GM15510 (cell line): ENCODE data around the gene CCSER1.

Source experiments
- POLR2A ChIP-seq: IDR thresholded peaks from 3 replicates; pipeline ENCODE4 v1.6.1; 2011; ENCODE audit warnings: borderline replicate concordance; ENCODE audit not compliant: insufficient read length; ENCODE audit errors: extremely low read depth

The CCSER1 gene

DNA sequence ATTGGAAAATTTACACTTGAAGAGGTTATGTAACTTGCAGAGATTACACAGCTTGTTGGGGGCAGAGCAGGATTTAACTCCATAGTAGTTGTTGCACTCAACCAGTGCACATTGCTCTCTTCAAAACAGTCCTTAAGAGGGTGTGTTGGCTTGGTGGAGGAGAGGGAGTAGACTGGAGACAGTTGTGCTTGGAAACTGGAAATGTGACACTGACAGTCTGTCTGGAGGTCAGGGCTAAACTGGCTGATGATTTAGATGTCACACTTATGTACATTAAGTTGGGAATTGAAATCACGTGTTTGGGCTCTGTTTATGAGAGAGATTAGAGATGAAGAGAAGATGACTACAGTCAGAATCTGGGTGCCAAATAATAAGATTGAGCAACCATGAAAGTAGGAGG is 32.9 kb downstream of the CCSER1 start:
- TF ChIP-seq POLR2A = no peak

DNA sequence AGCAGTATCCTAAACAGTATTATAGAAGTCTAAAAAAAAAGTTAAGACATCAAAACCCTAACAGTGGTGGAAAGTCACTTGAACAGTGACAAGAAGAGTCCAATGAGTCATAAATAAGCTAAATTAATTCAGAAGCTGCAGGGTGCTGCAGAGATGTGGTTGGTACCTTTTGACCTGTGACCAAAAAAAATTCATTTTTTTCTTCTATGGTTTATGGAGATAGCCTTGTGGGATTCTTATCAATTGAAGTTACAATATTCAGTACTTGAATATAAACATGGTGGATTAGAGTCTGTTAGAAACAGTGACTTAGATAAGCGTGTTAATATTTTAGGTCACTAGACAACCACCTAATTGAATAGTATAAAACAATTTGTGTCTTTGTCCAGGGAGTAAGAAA is 35.4 kb downstream of the CCSER1 start:
- TF ChIP-seq POLR2A = no peak

DNA sequence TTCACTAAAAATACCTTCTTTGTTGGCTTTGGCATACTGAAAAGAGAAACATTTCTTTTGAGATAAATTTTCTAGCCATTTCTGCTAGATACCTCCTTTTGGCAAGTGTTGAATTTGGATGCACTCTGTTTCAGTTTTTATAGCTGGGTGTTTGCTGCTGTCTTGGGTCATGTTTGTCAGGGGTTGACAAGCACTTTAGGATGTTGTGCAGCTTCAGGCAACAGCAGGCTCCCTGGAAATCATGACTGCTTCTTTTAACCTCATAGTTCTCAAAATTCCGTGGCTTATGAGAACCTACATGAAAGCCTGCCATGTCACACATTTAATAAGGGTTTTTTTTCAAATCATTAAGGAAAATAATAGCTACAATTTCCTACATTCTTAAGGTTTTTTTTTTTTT is 36.7 kb downstream of the CCSER1 start:
- TF ChIP-seq POLR2A = no peak

DNA sequence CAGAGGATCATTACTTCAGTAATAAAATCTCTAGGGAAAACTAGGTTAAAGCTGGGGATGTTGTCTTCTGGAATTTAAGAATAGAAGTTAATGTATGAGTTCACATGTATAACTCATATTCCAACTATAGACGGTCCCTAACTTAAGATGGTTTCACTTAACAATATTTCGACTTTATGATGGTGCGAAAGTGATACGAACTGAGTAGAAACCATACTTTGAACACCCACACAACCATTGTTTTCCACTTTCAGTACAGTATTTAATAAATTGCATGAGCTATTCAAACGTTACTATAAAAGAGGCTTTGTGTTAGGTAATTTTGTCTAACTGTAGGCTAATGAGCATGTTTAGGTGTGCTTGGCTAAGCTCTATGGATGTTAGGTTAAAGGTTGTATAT is 38.7 kb downstream of the CCSER1 start:
- no peak for TF ChIP-seq POLR2A

DNA sequence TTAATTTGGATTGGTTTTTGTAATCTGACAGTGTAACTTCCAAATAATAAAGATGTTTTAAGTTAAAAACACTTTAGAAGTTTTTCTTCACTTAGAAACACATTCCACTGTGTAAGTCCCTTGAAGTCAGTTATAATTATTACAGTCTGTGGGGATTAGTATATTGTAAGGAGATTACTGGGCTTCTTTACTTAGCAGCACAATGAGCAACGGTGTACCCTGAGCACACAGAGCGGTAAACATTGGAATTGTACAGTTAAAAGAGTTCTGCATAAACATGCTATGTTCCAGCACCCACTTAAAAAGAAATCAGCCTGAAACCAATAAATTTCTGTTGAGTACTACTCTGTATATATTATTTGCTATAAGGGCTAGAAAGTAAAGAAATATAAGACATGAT is 44.3 kb downstream of the CCSER1 start:
- TF ChIP-seq POLR2A = no peak

DNA sequence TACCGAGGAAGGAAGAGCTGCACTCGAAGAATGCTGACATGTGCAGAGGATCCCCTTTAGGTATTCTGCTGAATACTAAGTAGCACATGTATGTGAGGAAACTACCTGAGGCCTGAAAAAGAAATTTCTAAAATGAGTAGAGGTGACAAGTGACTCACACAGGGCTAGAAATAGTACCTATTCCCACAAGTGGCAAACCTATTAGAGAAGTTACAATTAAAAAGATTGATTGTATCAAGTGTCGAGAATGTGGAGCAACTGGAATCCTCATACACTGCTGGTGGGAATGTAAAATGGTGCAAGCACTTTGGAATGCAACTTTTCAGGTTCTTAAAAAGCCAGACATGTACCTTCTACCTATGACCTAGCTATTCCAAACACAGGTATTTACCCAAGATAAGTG is 47.4 kb downstream of the CCSER1 start:
- TF ChIP-seq POLR2A = no peak

DNA sequence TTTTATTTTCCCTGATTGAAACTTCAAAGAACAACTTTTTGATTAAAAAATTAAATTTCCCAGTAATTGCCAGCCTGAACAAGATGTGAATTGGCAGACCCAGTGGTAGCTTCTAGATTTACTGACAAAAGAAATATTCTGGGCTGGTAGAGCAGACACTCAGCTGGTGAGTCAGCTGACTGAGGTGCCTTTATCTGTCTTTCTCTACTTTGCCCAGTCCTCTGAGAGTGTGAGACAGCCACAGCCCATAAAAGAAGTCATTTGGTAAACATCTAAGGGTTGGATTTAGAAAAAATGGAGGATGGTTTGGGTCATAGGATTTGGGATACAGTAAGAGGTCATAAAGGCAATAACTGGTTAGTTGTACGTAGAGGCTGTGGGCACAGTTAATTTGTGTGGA is 54.5 kb downstream of the CCSER1 start:
- no peak for TF ChIP-seq POLR2A

DNA sequence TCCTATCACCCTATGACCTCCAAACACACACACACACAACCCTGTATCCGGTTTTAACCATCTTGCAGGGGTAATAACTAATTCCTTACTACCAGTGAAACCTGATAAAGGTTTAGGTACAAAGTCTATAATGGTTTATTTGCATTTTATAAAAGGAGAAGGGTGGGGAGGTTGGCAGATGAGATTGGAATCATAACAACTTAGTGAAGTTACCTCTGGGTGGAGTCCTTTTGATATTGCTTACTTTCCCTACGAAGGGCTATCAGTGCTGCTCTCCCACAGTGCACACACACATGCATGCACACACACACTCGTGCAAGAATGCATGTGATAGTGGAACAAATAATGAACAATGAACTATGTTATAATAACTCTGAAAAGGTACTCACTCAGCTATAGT is 56.1 kb downstream of the CCSER1 start:
- no peak for TF ChIP-seq POLR2A

DNA sequence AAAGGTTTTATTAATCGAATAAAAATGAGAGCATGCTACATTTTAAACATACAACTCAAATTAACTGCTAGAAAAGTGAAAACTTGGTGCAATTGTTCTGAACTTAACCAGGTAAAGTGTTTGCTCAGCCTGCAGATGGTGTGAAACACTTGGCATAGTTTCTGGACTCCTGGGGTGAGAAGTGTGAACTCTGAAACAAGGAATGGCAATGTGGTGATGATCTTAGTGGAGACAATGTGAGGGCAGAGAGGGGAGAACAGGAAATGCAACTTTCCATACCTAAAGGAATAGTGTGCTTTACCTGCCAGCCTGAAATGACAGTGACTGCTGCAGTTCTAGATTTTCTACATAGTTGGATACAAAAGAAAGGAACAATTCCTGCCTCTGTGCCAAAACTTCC is 57.4 kb downstream of the CCSER1 start:
- TF ChIP-seq POLR2A = no peak

DNA sequence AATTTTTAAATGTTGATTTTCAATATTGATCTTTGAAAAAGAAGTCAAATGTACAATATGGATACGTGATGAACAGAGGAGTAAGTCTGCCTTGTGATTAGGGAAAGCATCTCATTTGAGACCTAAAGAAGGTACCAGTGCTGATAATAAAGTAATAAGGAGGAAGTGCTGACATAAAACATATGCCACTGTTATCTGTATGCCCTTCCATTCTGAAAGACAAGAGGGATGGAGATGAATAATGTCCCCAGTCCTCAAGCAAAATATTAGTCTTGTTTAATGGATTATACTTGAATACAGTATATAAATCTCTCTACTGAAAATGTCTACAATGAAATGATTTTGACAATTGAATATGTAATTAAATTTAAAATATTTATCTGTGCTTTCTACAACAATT is 58.2 kb downstream of the CCSER1 start:
- no peak for TF ChIP-seq POLR2A

DNA sequence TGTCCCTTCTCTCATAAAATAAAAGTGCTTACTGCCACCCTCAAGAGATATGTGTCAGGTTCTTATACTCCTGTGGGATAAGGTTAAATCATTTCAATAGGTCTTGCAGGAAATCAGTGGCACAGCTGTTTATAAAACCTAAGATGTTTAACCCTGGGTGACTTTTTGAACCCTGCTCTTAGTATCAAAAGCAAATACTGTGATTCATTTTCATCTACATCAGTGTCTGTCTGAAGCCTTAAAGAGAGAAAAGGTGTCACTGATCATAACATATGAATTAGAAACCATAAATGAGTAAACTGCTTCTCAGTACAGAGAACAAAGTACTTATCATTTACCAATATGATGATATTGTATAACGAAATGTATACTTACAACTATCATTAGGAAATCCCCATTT is 59.0 kb downstream of the CCSER1 start:
- no peak for TF ChIP-seq POLR2A

DNA sequence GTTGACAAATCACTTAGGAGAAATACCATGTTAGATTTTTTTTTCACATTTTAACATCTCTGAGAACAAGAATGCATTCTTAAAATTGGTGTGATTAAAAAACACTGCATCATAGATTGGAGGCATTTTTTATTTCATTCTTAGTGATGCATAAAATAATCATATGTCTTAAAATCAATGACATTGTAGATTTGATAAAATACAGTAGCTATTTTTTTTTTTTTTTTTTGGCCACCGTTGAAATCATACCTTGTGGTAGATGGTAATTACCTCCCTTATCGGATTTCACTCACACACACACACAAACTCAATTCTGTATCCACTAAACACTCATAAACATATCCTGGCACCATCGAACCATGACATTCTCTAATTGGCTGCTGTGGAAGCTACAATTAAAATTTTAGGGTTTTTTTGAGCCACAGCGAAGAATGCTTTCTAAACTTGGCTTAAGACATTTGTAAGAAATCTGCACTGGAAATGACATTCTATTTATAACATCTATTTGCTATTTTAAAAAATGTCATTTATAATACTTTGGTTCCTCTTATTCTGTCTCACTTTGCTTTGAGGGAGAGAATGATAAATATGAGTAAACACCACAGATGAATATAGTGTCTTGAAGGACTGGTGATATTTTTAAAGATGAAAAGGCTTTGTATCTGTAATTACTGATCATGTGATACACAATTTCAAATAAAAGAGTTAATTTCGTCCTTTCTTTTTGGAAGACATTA is 60.1 kb downstream of the CCSER1 start:
- TF ChIP-seq POLR2A = no peak

DNA sequence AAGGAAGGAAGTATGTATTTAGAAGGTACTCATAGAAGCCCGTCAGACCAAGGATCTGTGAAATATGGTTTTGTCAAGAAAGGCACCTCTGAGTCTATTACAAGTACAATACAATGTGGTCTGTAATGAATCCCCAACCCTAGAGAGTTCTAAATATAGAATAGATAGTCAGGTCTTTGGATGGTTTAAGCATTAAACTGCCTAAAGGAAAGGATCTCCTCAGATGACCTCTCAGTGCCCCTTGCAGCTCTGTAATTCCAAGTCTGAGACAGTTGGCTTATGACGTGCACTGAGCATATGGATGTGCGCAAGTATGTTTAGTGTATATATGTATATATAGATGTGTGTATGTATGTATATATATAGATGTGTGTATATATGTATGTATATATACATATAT is 62.0 kb downstream of the CCSER1 start:
- no peak for TF ChIP-seq POLR2A

DNA sequence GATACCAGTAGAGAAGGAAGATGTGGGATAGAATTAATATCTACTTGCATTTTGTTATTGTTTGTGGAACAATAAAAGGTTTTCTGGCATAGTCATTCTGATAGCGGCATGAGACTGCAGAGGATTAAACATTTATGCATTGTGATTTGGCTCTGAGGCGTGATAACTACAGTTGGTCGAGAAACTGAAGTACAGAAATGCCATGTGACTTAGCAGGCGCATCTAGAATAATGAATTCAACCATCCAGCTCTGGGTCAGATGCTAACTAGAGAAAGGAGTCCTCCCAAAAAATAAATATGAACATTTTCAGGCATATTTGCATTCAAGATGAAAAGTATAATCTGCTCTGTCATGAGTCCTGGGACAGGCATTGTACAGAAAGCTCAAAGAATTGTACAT is 62.8 kb downstream of the CCSER1 start:
- no peak for TF ChIP-seq POLR2A

DNA sequence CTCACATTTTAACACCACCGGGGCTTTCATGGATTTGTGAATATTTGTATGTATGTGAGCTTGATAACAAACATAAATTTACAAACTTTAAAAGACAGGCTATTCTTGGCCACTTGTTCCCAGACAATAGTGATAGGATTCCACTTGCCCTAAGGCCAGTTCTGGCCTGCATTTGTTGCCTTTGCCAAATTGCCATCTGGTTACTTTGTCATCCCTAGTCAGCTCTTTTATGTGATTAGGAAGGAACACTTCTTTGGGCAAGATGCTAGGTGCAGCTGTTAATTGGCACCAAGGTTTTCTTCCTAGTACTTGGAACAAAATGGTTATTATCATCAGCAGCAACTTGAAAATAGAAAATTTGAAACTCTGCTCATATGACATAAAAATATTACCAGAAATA is 63.3 kb downstream of the CCSER1 start:
- TF ChIP-seq POLR2A = no peak

DNA sequence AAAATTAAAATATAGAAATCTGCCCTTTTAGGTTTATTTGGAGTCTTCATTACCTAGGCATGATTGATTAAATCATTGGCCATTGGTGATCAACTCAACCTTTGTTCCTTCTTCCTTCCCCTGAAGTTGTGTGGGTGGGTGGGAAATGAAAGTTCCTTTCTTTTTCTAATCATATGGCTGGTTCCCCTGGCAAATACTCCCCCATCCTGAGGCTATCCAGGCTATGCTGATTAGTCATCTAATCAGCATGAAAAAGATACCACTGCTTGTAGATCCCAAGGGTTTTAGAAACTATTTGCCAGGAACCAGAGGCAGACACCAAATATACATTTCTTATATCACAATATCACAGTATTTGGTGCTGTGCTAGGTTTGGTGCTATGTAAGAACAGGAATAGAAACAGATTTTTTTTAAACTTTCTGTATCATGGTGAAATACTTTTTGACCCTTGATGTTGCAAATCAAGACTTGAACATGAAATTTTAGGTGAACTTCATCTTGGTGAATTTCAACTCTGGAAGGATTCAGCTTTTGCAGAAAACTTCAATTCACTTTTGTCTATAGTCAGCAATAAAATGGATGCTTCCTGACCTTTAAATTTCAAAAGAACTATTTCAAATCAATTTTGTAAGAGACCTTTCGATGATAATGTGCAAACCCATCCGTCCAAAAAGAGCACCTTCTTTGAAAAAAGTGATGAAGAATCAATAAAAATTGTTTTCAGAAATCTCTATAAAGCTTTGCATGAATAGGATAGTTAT is 71.1 kb downstream of the CCSER1 start:
- TF ChIP-seq POLR2A = no peak
